UCSD-AML1 (cell line): ENCODE measurements around the gene SV2A.

Source experiments
- DNase-seq: peaks from one replicate; lab custom pipeline; 2025; ENCODE audit not compliant: unreplicated experiment; lab: John Stamatoyannopoulos, UW

The SV2A gene

DNA sequence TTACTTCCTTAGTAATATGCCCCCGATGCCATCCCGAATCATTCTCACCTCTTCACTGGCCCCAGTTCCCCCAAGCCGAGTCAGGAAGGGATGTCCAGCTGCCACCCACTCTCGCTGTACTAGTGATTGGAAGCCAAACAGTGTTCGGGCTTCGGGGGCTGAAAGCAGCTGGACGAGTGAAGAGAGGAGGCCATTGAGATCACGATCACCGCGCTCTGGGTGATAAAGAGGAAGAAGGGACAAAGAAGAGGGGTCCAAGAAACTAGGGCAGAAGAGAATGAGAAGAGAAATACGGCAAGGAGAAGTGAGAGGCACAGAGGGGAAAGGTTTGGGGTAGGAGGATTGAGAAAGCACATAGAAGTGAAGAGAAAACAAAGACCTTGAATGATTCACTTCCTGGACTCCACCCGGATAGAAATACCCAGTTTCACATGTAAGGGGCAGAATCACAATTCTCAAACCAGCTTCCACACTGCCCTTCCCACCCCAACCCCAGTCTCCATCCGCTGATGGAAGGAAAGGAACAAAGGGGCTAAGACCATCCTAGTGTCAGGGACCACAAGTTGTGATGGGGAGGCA, 13.7 kb upstream of the SV2A start:
- no peak for DNase-seq

DNA sequence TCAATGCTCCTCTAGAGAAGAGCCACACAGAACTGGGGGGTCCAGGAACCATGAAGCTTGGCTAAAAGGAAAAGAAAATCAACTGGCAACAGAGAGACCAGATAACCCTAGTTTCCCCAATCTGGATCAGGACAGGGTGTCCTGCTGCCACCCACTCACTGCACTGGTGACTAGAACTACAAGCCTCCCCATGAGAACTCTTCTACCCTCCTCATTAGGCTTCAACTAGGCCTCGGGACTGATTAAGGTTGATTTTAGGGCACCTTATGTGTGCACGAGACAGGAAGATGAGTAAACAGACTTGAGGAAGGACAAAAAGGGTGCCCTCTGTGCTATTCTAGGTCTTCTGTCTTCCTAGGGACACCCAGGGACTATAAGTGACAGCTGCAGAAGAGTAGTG, 12.2 kb upstream of the SV2A start:
- no peak for DNase-seq

- DNase-seq: no peak
Observed at GRCh38 chr1:149928401-149928724, 10.7 kb upstream of the SV2A start.

DNA sequence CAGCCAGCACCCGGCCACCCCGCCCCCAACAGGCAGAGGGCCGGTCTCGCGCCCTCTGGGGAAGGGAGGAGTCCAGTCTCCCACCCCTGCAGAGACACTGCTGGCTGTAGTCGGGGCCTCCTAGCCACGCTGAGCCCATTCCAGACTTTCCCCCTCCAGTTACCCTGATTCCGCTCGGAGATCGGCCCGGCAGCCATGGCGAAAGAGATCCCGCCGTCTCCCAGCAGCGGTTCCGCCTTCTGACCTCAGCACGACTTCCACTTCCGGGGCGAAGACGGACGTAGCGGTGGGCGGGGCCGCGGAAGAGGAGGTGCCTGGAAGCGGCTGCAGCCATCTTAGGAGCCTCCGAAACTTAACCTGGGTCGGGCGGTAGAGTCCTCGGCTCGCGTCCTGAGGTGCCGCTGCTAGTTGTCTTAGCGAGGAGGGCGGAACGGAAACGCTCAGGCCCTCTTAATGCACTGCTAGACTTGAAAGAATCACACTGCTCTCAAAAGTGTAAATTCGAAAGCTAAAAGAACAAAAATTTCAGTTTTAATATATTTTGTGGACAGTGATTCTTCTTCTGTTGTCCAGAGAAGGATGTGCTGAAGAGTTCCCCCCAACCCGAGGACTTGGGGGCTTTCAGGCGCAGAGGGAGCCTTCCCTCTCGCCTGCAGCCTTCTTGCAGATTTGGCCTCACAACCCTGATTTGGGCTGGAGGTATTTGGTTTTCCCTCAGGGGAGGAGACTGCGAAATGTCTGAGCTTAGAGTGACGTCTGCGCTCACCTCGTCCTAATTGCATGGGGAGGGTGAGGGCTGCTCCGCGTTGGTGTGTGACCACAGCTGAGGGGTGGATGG, 10.1 kb upstream of the SV2A start, which contains the start of gene SF3B4:
TSS of gene SF3B4 (minus strand) at position 241 of the 838 bp plus-strand sequence. CDS start at position 197, 44 bp downstream.
- DNase-seq: peak; percentile 94

DNA sequence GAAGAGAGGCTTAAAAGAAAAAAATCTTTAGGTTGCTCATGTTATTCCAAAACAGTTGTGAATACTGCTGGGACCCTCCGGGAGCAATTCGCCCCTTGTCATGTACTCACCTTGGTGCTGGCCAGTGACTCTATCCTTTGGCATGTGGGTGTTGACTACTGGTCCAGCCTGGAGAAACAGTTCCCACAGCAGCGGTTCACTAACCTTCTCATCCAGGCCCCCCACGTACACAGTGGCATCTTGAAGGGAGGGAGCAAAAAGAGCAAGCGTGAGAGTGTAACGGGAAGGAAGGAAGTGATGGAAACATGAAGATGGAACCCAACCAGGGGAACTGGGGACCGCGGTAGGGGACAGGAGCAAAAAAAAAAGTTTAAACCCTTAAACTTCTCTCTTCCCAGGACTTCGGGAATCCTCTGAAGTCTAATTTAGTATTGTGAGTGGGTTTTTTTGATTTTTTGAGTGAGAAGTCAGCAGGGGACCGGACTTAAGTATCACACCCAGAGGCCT, 9.5 kb upstream of the SV2A start:
- DNase-seq: no peak

GRCh38 chr1:149926296-149926695, 8.7 kb upstream of the SV2A start:
- no peak for DNase-seq

DNA sequence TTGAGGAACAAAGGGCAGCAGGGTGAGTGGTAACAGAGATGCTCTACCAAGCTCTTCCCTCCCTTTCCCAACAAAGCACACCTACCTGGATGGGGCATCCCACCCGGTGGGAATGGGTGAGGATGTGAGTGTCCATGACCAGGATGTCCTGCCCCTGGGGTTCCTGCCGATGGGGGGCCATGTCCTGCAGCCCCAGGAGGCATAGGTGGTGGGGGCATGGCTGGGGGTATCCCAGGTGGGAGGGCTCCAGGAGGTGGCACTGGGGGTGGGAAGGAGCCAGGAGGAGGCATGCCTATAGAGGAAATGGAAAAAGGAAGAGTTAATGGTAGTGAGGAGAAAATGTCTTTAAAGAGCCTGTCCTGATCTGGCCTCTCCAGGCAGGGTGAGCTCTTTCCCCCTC, 8.1 kb upstream of the SV2A start:
- no peak for DNase-seq

GRCh38 chr1:149925345-149925744, 7.7 kb upstream of the SV2A start:
- DNase-seq: no peak

DNA sequence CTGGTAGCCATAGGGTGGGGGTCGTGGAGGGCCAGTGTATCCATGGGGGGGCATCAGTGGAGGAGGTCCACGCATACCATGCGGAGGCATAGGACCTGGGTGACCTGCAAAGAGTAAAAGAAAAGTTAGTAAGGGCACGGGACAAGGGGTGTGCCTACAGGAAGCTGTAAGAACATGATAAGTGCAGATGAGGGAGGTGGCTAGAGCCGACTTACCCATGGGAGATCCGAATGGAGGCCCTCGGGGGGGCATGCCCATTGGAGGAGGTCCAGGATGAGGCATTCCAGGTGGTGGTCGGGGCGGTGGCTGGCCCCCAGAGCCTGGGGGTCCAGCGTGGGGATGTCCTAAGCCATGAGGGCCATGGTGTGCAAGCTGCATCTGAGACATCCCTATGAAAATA, 6.0 kb upstream of the SV2A start:
- DNase-seq: no peak

GRCh38 chr1:149916898-149917252, 769 bp downstream of the SV2A start:
- no peak for DNase-seq

DNA sequence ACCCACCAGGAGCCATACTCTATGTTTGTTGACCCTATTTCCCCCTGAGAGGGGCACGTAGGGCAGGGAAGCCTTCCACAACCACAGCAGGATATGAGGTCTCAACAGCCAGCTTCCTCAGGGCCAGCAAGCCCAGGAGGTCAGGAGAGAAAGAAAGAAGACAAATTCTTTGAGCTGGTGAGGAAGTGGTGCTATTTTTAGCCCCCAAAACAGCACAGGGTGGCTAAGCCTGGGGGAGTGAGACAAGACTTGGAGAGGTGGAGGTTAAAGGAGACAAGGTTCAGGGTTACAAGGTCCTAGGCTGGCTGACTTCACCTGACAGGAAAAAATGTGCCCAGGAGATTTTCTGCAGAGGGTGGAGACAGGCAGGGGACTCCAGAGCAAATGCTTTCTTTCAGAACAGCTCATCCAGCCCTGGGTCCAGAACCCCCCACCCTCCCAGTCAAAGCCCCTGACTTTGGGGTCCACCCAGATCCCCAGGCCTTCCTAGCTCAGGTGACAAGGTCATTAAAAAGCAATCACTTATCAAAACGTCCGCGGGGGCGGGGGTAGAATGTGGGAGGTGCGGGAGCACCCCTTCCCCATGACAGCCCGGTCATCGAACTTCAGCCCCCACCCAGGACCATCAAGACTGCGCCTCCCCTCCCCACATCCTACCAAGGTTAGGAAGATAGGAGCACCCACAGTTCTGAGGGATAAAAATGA, 1.3 kb downstream of the SV2A start:
- peak; percentile 57 for DNase-seq

DNA sequence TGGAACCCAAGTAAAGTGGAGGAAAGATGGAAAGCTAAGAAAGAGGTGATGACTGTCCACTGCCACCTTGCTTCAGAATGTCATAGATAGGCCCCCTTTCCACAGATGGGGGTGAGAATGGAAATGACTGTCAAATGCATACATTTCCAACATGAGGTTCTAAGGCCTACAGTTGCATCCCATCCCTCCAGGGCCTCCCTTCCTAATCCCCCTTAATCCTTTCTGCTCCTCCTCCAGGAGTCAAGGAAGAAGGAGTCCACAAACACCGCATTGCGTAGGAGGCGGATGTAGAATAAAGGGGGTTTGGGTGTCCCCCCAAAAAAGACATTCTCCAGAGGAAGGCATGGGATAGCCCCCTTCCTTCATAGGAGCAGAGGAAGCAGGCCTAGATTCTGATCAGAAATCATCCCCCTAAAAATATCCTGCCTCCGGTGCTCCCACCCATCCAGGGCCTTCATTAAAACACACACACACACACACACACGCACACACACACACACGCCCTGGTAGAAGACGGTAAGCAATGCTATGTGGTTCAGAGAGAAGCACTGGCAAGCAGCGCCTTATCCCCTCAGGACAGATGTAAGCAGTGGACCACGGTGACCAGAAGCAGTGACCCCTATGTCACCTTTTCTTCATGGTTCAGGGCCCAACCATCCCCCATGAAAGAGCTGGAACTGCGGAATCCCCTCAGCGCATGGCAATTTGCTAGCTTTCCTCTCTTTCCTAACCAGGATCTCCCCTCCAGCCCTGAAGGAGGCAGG, 2.0 kb downstream of the SV2A start:
- no peak for DNase-seq

DNA sequence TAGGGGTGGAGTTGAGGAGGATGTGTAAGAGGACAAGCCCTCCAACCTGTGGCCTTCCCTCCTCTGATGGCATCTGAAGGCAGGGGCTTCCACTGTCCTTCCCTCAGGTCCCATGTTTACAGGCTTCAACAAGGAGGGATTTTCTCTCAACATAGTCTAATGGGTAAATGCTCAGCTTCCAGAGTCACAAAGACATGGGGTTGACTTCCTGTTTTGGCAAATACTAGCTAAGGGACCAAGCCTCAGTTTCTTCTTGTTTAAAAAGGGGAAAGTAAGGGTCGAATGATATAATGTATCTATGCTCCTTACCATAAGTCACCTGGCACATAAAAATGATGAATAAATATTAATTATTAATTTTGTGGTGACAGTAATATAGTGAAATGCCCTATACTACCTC, 3.1 kb downstream of the SV2A start:
- no peak for DNase-seq

GRCh38 chr1:149906570-149907075, 11.0 kb downstream of the SV2A start:
- no peak for DNase-seq

DNA sequence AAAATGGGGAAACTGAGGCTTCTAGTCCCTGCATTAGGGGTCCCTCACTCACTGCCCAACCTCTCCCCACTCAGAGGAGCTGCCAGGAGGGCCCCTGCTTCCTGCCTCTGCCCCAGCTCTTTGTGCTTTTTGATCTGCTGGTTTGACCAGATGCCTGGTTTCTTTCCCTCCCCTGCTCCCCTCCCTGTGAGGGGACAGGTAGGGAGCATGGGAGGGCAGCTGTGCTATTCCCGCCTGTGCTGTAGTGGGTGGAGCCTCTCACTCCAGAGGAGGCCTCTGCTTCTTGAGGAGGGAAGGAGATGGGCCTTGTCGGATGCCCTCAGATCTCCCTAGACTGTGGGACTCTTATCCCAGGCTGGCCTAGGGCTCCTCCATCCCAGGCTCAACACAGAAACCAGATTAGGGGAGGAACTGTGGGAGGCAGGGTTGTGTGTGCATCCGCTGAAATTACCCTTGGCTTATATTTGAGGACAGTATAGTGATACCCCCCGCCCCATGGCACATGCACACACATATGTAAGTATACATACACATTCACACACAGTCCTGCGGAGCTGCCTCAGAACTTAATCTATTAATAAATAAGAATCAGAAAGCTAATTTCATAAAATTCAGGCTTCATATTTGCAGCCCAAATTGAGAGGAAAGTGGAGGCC, 13.7 kb downstream of the SV2A start:
- DNase-seq: no peak

- peak; percentile 73 for DNase-seq
Observed at GRCh38 chr1:149899460-149900284, 18.0 kb downstream of the SV2A start, which contains the start of gene BOLA1. TSS of gene BOLA1 (plus strand) at chr1:149899568. CDS start at chr1:149900060, 492 bp downstream.

GRCh38 chr1:149896575-149896974, 21.1 kb downstream of the SV2A start:
- no peak for DNase-seq

DNA sequence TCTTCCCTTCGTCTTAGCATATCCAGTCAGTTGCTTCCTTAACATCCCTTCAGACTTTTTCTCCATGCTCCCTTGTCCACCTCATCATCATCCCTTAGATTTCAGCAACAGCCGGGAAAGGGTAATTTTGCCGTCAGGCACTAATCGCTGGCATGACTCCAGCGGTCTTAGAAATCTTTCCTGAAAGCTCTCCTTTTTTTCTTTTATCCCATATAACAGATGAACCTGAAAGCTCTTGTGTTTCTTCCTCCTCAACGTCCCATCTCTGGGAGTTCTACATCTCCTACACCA, 28.7 kb downstream of the SV2A start:
- no peak for DNase-seq

- peak; percentile 88 for DNase-seq
Observed at GRCh38 chr1:149888247-149888998, 29.2 kb downstream of the SV2A start.
